Measurements from ENCODE around the gene FYB1. TPM values are rescaled to one million over a fixed set of nuclear protein-coding genes. Genes with fewer than 3 reads are reported as not detected.

The FYB1 gene
- total and polyA plus RNA-seq, 2 donors: 52.9 to 71.8 TPM

- Histone ChIP-seq H3K4me3 (ENCODE audit: low read length in 2 of 2) (no peak overlapping the region), H3K27me3 (ENCODE audit: control insufficient read depth in 2 of 2, insufficient read depth in 1 of 2, low read length in 1 of 2) (no peaks in the 10 kb centered on the region), H3K9me3 (ENCODE audit: control insufficient read depth in 2 of 2, insufficient read depth in 1 of 2, low read length in 1 of 2) (no peaks in the 10 kb centered on the region), H3K4me1 (ENCODE audit: control insufficient read depth in 2 of 2, insufficient read depth in 2 of 2, low read length in 2 of 2) (peaks cover 14 to 16% of the 10 kb centered on the region in 2 donors), H3K36me3 (ENCODE audit: control insufficient read depth in 2 of 2, insufficient read depth in 2 of 2, low read length in 1 of 2) (peaks cover 0 to 42% of the 10 kb centered on the region in 2 donors), H3K27ac (ENCODE audit: low read depth in 1 of 2, low read length in 1 of 2) (peak overlapping the region; percentile 1 to 25)
- no peak for DNase-seq (ENCODE audit: low read depth in 6 of 9, low spot score in 9 of 9)
- 71% methylated on average over 7 of the region's 7 CpGs for WGBS
These were observed 54.6 kb downstream of the FYB1 start for GRCh38 chr5:39164529-39165402.

- no peaks in the 10 kb centered on the region for H3K9me3 ChIP-seq (ENCODE audit: control insufficient read depth in 2 of 2, insufficient read depth in 1 of 2, low read length in 1 of 2)
- WGBS: 5% methylated on average over 1 of the region's 1 CpG
- H3K27ac ChIP-seq (ENCODE audit: low read depth in 1 of 2, low read length in 1 of 2): peak overlapping the region in 1 of 2 donors; percentile 38
- peaks cover 0 to 35% of the 10 kb centered on the region in 2 donors for H3K36me3 ChIP-seq (ENCODE audit: control insufficient read depth in 2 of 2, insufficient read depth in 2 of 2, low read length in 1 of 2)
- H3K4me1 ChIP-seq (ENCODE audit: control insufficient read depth in 2 of 2, insufficient read depth in 2 of 2, low read length in 2 of 2): peaks cover 12 to 16% of the 10 kb centered on the region in 2 donors
- peak in 2 of 9 donors; percentile 47 to 69 for DNase-seq (ENCODE audit: low read depth in 6 of 9, low spot score in 9 of 9)
- no peaks in the 10 kb centered on the region for H3K27me3 ChIP-seq (ENCODE audit: control insufficient read depth in 2 of 2, insufficient read depth in 1 of 2, low read length in 1 of 2)
- no peak overlapping the region for H3K4me3 ChIP-seq (ENCODE audit: low read length in 2 of 2)
These were observed 55.3 kb downstream of the FYB1 start for GRCh38 chr5:39164016-39164415.

GRCh38 chr5:39161578-39161977, 57.8 kb downstream of the FYB1 start:
- H3K4me3 ChIP-seq (ENCODE audit: low read length in 2 of 2): no peak overlapping the region
- no peaks in the 10 kb centered on the region for H3K9me3 ChIP-seq (ENCODE audit: control insufficient read depth in 2 of 2, insufficient read depth in 1 of 2, low read length in 1 of 2)
- no peaks in the 10 kb centered on the region for H3K27me3 ChIP-seq (ENCODE audit: control insufficient read depth in 2 of 2, insufficient read depth in 1 of 2, low read length in 1 of 2)
- DNase-seq (ENCODE audit: low read depth in 6 of 9, low spot score in 9 of 9): no peak
- H3K36me3 ChIP-seq (ENCODE audit: control insufficient read depth in 2 of 2, insufficient read depth in 2 of 2, low read length in 1 of 2): peaks cover 0 to 32% of the 10 kb centered on the region in 2 donors
- H3K27ac ChIP-seq (ENCODE audit: low read depth in 1 of 2, low read length in 1 of 2): no peak overlapping the region
- H3K4me1 ChIP-seq (ENCODE audit: control insufficient read depth in 2 of 2, insufficient read depth in 2 of 2, low read length in 2 of 2): peaks cover 9 to 11% of the 10 kb centered on the region in 2 donors

- no peak overlapping the region for H3K4me3 ChIP-seq (ENCODE audit: low read length in 2 of 2)
- H3K27me3 ChIP-seq (ENCODE audit: control insufficient read depth in 2 of 2, insufficient read depth in 1 of 2, low read length in 1 of 2): no peaks in the 10 kb centered on the region
- WGBS: 73% methylated on average over 5 of the region's 5 CpGs
- H3K36me3 ChIP-seq (ENCODE audit: control insufficient read depth in 2 of 2, insufficient read depth in 2 of 2, low read length in 1 of 2): peaks cover 0 to 34% of the 10 kb centered on the region in 2 donors
- H3K27ac ChIP-seq (ENCODE audit: low read depth in 1 of 2, low read length in 1 of 2): no peak overlapping the region
- peaks cover 9 to 16% of the 10 kb centered on the region in 2 donors for H3K4me1 ChIP-seq (ENCODE audit: control insufficient read depth in 2 of 2, insufficient read depth in 2 of 2, low read length in 2 of 2)
- H3K9me3 ChIP-seq (ENCODE audit: control insufficient read depth in 2 of 2, insufficient read depth in 1 of 2, low read length in 1 of 2): no peaks in the 10 kb centered on the region
- no peak for DNase-seq (ENCODE audit: low read depth in 6 of 9, low spot score in 9 of 9)
These were observed 58.7 kb downstream of the FYB1 start for GRCh38 chr5:39160576-39161213.

GRCh38 chr5:39159811-39160490, 59.4 kb downstream of the FYB1 start:
- Histone ChIP-seq H3K4me1 (ENCODE audit: control insufficient read depth in 2 of 2, insufficient read depth in 2 of 2, low read length in 2 of 2) (peaks cover 9 to 16% of the 10 kb centered on the region in 2 donors), H3K27me3 (ENCODE audit: control insufficient read depth in 2 of 2, insufficient read depth in 1 of 2, low read length in 1 of 2) (no peaks in the 10 kb centered on the region), H3K9me3 (ENCODE audit: control insufficient read depth in 2 of 2, insufficient read depth in 1 of 2, low read length in 1 of 2) (no peaks in the 10 kb centered on the region), H3K36me3 (ENCODE audit: control insufficient read depth in 2 of 2, insufficient read depth in 2 of 2, low read length in 1 of 2) (peaks cover 0 to 29% of the 10 kb centered on the region in 2 donors), H3K4me3 (ENCODE audit: low read length in 2 of 2) (no peak overlapping the region), H3K27ac (ENCODE audit: low read depth in 1 of 2, low read length in 1 of 2) (no peak overlapping the region)
- DNase-seq (ENCODE audit: low read depth in 6 of 9, low spot score in 9 of 9): no peak
- WGBS: 98% methylated on average over 3 of the region's 3 CpGs

- H3K9me3 ChIP-seq (ENCODE audit: control insufficient read depth in 2 of 2, insufficient read depth in 1 of 2, low read length in 1 of 2): no peaks in the 10 kb centered on the region
These were observed 60.6 kb downstream of the FYB1 start for GRCh38 chr5:39158786-39159185.

GRCh38 chr5:39158127-39158593, 61.2 kb downstream of the FYB1 start:
- Histone ChIP-seq H3K27ac (ENCODE audit: low read depth in 1 of 2, low read length in 1 of 2) (no peak overlapping the region), H3K36me3 (ENCODE audit: control insufficient read depth in 2 of 2, insufficient read depth in 2 of 2, low read length in 1 of 2) (peaks cover 3 to 36% of the 10 kb centered on the region in 2 donors), H3K27me3 (ENCODE audit: control insufficient read depth in 2 of 2, insufficient read depth in 1 of 2, low read length in 1 of 2) (no peaks in the 10 kb centered on the region), H3K4me1 (ENCODE audit: control insufficient read depth in 2 of 2, insufficient read depth in 2 of 2, low read length in 2 of 2) (peaks cover 8 to 9% of the 10 kb centered on the region in 2 donors), H3K4me3 (ENCODE audit: low read length in 2 of 2) (no peak overlapping the region), H3K9me3 (ENCODE audit: control insufficient read depth in 2 of 2, insufficient read depth in 1 of 2, low read length in 1 of 2) (no peaks in the 10 kb centered on the region)
- 96% methylated on average over 4 of the region's 4 CpGs for WGBS
- DNase-seq (ENCODE audit: low read depth in 6 of 9, low spot score in 9 of 9): no peak

More at GRCh38 chr5:39158786-39159185, 60.6 kb downstream of the FYB1 start:
- Histone ChIP-seq H3K4me3 (ENCODE audit: low read length in 2 of 2) (no peak overlapping the region), H3K27ac (ENCODE audit: low read depth in 1 of 2, low read length in 1 of 2) (no peak overlapping the region), H3K36me3 (ENCODE audit: control insufficient read depth in 2 of 2, insufficient read depth in 2 of 2, low read length in 1 of 2) (peaks cover 0 to 30% of the 10 kb centered on the region in 2 donors), H3K4me1 (ENCODE audit: control insufficient read depth in 2 of 2, insufficient read depth in 2 of 2, low read length in 2 of 2) (peaks cover 8 to 9% of the 10 kb centered on the region in 2 donors), H3K27me3 (ENCODE audit: control insufficient read depth in 2 of 2, insufficient read depth in 1 of 2, low read length in 1 of 2) (no peaks in the 10 kb centered on the region)
- no peak for DNase-seq (ENCODE audit: low read depth in 6 of 9, low spot score in 9 of 9)
- 79% methylated on average over 2 of the region's 2 CpGs for WGBS

GRCh38 chr5:39157701-39158100, 61.7 kb downstream of the FYB1 start:
- DNase-seq (ENCODE audit: low read depth in 6 of 9, low spot score in 9 of 9): no peak
- peaks cover 8 to 9% of the 10 kb centered on the region in 2 donors for H3K4me1 ChIP-seq (ENCODE audit: control insufficient read depth in 2 of 2, insufficient read depth in 2 of 2, low read length in 2 of 2)
- no peak overlapping the region for H3K4me3 ChIP-seq (ENCODE audit: low read length in 2 of 2)
- H3K27ac ChIP-seq (ENCODE audit: low read depth in 1 of 2, low read length in 1 of 2): no peak overlapping the region
- H3K27me3 ChIP-seq (ENCODE audit: control insufficient read depth in 2 of 2, insufficient read depth in 1 of 2, low read length in 1 of 2): no peaks in the 10 kb centered on the region
- peaks cover 5 to 40% of the 10 kb centered on the region in 2 donors for H3K36me3 ChIP-seq (ENCODE audit: control insufficient read depth in 2 of 2, insufficient read depth in 2 of 2, low read length in 1 of 2)
- H3K9me3 ChIP-seq (ENCODE audit: control insufficient read depth in 2 of 2, insufficient read depth in 1 of 2, low read length in 1 of 2): no peaks in the 10 kb centered on the region
